Keratinocyte (primary cell): ENCODE results near the gene CBLL1.

ENCODE experiments used
- EZH2 ChIP-seq: IDR thresholded peaks from one replicate; pipeline ENCODE4 v1.6.1; 2012; ENCODE audit warnings: inconsistent platforms, mild to moderate bottlenecking, low read length, moderate library complexity
- TF ChIP-seq, protein P1 (sequence below), 3 experiments: IDR thresholded peaks in 1 of 3; conservative IDR thresholded peaks in 1 of 3; optimal IDR thresholded peaks in 1 of 3; 2 replicates in 2 of 3; 3 replicates in 1 of 3; pipeline versions ENCODE3 to v1.5.1; 2011; ENCODE audit warnings: low read length in 3 of 3, mild to moderate bottlenecking in 3 of 3, moderate library complexity in 2 of 3, control low read depth in 1 of 3, inconsistent platforms in 1 of 3; ENCODE audit not compliant: insufficient read depth in 2 of 3; ENCODE audit errors: extremely low read depth in 1 of 3

DNA sequence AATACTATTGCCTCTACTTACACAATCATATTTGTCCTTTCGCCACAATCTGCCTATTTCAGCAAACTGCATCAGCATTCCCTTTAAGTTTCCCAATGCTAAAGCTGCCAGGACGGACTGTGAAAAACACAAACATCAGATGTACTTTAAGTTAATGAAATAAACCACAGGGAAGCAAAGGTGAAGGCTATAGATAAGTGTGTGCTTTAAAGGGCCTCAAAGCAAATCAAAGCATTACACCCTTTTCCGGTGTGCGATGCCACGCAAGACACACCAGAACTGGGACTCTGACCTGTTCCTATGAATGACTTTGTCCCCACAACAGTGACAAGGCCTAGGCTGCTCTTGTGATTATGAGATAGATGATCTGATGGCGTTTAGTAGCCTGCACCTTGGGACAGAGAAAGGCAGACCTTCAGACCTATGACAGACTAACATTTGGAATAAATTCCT lies 35.7 kb downstream of the CBLL1 start:
- TF ChIP-seq, protein P1, sequence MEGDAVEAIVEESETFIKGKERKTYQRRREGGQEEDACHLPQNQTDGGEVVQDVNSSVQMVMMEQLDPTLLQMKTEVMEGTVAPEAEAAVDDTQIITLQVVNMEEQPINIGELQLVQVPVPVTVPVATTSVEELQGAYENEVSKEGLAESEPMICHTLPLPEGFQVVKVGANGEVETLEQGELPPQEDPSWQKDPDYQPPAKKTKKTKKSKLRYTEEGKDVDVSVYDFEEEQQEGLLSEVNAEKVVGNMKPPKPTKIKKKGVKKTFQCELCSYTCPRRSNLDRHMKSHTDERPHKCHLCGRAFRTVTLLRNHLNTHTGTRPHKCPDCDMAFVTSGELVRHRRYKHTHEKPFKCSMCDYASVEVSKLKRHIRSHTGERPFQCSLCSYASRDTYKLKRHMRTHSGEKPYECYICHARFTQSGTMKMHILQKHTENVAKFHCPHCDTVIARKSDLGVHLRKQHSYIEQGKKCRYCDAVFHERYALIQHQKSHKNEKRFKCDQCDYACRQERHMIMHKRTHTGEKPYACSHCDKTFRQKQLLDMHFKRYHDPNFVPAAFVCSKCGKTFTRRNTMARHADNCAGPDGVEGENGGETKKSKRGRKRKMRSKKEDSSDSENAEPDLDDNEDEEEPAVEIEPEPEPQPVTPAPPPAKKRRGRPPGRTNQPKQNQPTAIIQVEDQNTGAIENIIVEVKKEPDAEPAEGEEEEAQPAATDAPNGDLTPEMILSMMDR (optimal IDR thresholded peaks at IDR 0.05 in 1 of 3, IDR thresholded peaks at IDR 0.05 in 1 of 3, conservative IDR thresholded peaks at IDR 0.05 in 1 of 3; ENCODE audit: extremely low read depth in 1 of 3, insufficient read depth in 2 of 3, low read length in 3 of 3): no peak
- no peak for TF ChIP-seq EZH2
